ENCODE results near the gene GALNS. TPM values are rescaled to one million over a fixed set of nuclear protein-coding genes. Genes with fewer than 3 reads are reported as not detected.

The GALNS gene
- total RNA-seq, 4 donors from 2014 or later = 1.8 to 36.2 (median 16.4) TPM

- Histone ChIP-seq H3K27ac (no peak overlapping the region), H3K4me1 (no peaks in the 10 kb centered on the region), H3K4me3 (no peak overlapping the region), H3K9me3 (no peaks in the 10 kb centered on the region), H3K36me3 (no peaks in the 10 kb centered on the region), H3K27me3 (no peaks in the 10 kb centered on the region)
- intact Hi-C loops (cut with DNase I; ENCODE audit: low total_unique reads) = no loop called here
- DNase-seq = no peak
- no peak for TF ChIP-seq POLR2A (IDR thresholded peaks at IDR 0.05)
- TF ChIP-seq, protein P1, sequence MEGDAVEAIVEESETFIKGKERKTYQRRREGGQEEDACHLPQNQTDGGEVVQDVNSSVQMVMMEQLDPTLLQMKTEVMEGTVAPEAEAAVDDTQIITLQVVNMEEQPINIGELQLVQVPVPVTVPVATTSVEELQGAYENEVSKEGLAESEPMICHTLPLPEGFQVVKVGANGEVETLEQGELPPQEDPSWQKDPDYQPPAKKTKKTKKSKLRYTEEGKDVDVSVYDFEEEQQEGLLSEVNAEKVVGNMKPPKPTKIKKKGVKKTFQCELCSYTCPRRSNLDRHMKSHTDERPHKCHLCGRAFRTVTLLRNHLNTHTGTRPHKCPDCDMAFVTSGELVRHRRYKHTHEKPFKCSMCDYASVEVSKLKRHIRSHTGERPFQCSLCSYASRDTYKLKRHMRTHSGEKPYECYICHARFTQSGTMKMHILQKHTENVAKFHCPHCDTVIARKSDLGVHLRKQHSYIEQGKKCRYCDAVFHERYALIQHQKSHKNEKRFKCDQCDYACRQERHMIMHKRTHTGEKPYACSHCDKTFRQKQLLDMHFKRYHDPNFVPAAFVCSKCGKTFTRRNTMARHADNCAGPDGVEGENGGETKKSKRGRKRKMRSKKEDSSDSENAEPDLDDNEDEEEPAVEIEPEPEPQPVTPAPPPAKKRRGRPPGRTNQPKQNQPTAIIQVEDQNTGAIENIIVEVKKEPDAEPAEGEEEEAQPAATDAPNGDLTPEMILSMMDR (IDR thresholded peaks at IDR 0.05) = no peak
Observed at GRCh38 chr16:88839026-88839529, 17.7 kb downstream of the GALNS start.

- intact Hi-C loops (cut with DNase I; ENCODE audit: low total_unique reads) = no loop called here
- no peaks in the 10 kb centered on the region for H3K36me3 ChIP-seq
- H3K4me1 ChIP-seq = no peaks in the 10 kb centered on the region
- H3K9me3 ChIP-seq = no peaks in the 10 kb centered on the region
- H3K27me3 ChIP-seq = no peaks in the 10 kb centered on the region
- H3K4me3 ChIP-seq = no peak overlapping the region
- no peak for TF ChIP-seq POLR2A (IDR thresholded peaks at IDR 0.05)
- TF ChIP-seq, protein P1 (IDR thresholded peaks at IDR 0.05) = no peak
- no peak overlapping the region for H3K27ac ChIP-seq
- DNase-seq = no peak
Observed at GRCh38 chr16:88838566-88838965, 18.2 kb downstream of the GALNS start.

DNA sequence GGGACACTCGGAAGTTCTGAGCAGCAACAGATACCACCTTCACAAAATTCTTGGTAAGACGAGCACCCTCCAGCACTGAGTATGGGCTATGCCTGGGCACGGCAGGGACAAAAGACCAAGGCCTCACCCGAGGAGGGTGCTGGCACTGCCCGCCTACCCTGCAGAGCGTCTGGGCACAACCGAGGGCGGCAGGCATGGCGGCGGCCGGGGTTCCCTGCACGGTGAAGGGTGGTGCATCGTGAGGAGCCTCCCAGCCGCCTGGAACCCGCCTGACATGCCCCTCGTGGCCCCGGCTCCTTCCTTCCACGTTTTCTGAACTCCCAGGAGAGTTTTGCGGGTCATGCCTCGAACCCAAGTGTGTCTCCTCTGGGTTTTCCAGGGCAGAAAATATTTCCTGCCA is 18.9 kb downstream of the GALNS start:
- H3K36me3 ChIP-seq = no peaks in the 10 kb centered on the region

GRCh38 chr16:88836791-88837190 is 20.0 kb downstream of the GALNS start:
- H3K4me3 ChIP-seq = no peak overlapping the region
- intact Hi-C loops (cut with DNase I; ENCODE audit: low total_unique reads) = no loop called here

More for the DNA sequence above, 18.9 kb downstream of the GALNS start:
- TF ChIP-seq POLR2A (IDR thresholded peaks at IDR 0.05) = no peak
- TF ChIP-seq, protein P1 (IDR thresholded peaks at IDR 0.05) = no peak
- H3K9me3 ChIP-seq = no peaks in the 10 kb centered on the region
- no peak overlapping the region for H3K4me3 ChIP-seq
- no peaks in the 10 kb centered on the region for H3K4me1 ChIP-seq
- H3K27ac ChIP-seq = no peak overlapping the region
- no peaks in the 10 kb centered on the region for H3K27me3 ChIP-seq
- intact Hi-C loops (cut with DNase I; ENCODE audit: low total_unique reads) = no loop called here
- no peak for DNase-seq

DNA sequence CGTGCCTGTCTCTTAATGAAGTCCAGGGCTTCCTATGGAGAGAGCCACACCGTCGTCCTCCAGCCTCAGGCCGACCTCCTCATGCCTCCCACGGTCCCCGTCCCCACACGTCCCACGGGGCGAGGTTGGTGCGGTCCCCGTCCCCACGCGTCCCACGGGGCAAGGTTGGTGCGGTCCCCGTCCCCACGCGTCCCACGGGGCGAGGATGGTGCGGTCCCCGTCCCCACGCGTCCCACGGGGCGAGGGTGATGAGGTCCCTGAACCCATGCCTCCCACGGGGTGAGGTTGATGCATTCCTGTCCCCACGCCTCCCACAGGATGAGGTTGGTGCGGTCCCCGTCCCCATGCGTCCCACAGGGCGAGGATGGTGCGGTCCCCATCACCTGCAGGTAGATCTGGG is 20.9 kb downstream of the GALNS start:
- intact Hi-C loops (cut with DNase I; ENCODE audit: low total_unique reads) = no loop called here
- no peaks in the 10 kb centered on the region for H3K4me1 ChIP-seq
- no peaks in the 10 kb centered on the region for H3K36me3 ChIP-seq
- no peak for TF ChIP-seq POLR2A (IDR thresholded peaks at IDR 0.05)
- TF ChIP-seq, protein P1 (IDR thresholded peaks at IDR 0.05) = no peak
- no peak for DNase-seq
- H3K27me3 ChIP-seq = no peaks in the 10 kb centered on the region
- no peak overlapping the region for H3K4me3 ChIP-seq
- H3K27ac ChIP-seq = no peak overlapping the region
- H3K9me3 ChIP-seq = no peaks in the 10 kb centered on the region

More at GRCh38 chr16:88836791-88837190, 20.0 kb downstream of the GALNS start:
- H3K27me3 ChIP-seq = no peaks in the 10 kb centered on the region
- H3K27ac ChIP-seq = no peak overlapping the region
- no peaks in the 10 kb centered on the region for H3K36me3 ChIP-seq
- H3K9me3 ChIP-seq = no peaks in the 10 kb centered on the region
- no peaks in the 10 kb centered on the region for H3K4me1 ChIP-seq
- TF ChIP-seq, protein P1 (IDR thresholded peaks at IDR 0.05) = no peak
- DNase-seq = no peak
